Mesenchymal stem cell (in vitro differentiated cells and primary cell): ENCODE results near the gene RNASE8.

Experiments used
- DNase-seq: peaks from one replicate; pipeline ENCODE4 v3.0.0-alpha.2; 2013
- H2AFZ ChIP-seq: one replicate; pipeline ENCODE4 v1.6.1; 2013; ENCODE audit warnings: low read depth, mild to moderate bottlenecking, control low read depth, inconsistent platforms, low read length, moderate library complexity
- H2AK5ac ChIP-seq: 2 replicates; pipeline ENCODE4 v1.6.1; 2013; ENCODE audit warnings: low read length, moderate library complexity, mild to moderate bottlenecking, inconsistent platforms; ENCODE audit not compliant: severe bottlenecking
- H2BK120ac ChIP-seq: one replicate; pipeline ENCODE4 v1.6.1; 2013; ENCODE audit warnings: low read depth, mild to moderate bottlenecking, inconsistent platforms, low read length, moderate library complexity
- H2BK12ac ChIP-seq, 2 experiments: one replicate each; pipeline ENCODE4 v1.6.1; 2013; ENCODE audit warnings: inconsistent platforms in 2 of 2, low read length in 2 of 2, mild to moderate bottlenecking in 2 of 2, moderate library complexity in 2 of 2, control low read depth in 1 of 2
- H2BK15ac ChIP-seq: one replicate; pipeline ENCODE4 v1.6.1; 2013; ENCODE audit warnings: mild to moderate bottlenecking, low read depth, inconsistent platforms; ENCODE audit not compliant: poor library complexity, severe bottlenecking
- H2BK5ac ChIP-seq: 2 replicates; pipeline ENCODE4 v1.6.1; 2013; ENCODE audit warnings: low read depth, mild to moderate bottlenecking, low read length, control low read depth, inconsistent platforms; ENCODE audit not compliant: poor library complexity, severe bottlenecking
- H3K14ac ChIP-seq, 2 experiments: one replicate each; pipeline ENCODE4 v1.6.1; 2013; ENCODE audit warnings: inconsistent platforms in 2 of 2, low read length in 2 of 2, control low read depth in 1 of 2, mild to moderate bottlenecking in 1 of 2, moderate library complexity in 1 of 2
- H3K18ac ChIP-seq, 2 experiments: one replicate each; pipeline ENCODE4 v1.6.1; 2013; ENCODE audit warnings: inconsistent platforms in 2 of 2, low read length in 2 of 2, control low read depth in 1 of 2, low read depth in 1 of 2, mild to moderate bottlenecking in 1 of 2
- H3K23ac ChIP-seq, 2 experiments: one replicate each; pipeline ENCODE4 v1.6.1; 2013; ENCODE audit warnings: inconsistent platforms in 2 of 2, low read length in 2 of 2, mild to moderate bottlenecking in 2 of 2, moderate library complexity in 2 of 2, control low read depth in 1 of 2
- H3K27ac ChIP-seq: 2 replicates; pipeline ENCODE4 v1.5.1; 2013; ENCODE audit warnings: mild to moderate bottlenecking, moderate library complexity, low read length, control low read depth, inconsistent platforms; ENCODE audit not compliant: poor library complexity, severe bottlenecking
- H3K27me3 ChIP-seq, 2 experiments: 2 replicates each; pipeline versions ENCODE4 v1.6.1 to v1.7.0; 2013; ENCODE audit warnings: low read length in 2 of 2, mild to moderate bottlenecking in 2 of 2, moderate library complexity in 2 of 2, control low read depth in 1 of 2, inconsistent platforms in 1 of 2; ENCODE audit not compliant: control insufficient read depth in 1 of 2, insufficient read depth in 1 of 2
- H3K36me3 ChIP-seq, 2 experiments: 2 replicates each; pipeline versions ENCODE4 v1.6.1 to v1.7.0; 2013; ENCODE audit warnings: low read length in 2 of 2, control low read depth in 1 of 2, inconsistent platforms in 1 of 2, low read depth in 1 of 2, mild to moderate bottlenecking in 1 of 2; ENCODE audit not compliant: insufficient read depth in 2 of 2, control insufficient read depth in 1 of 2
- H3K4ac ChIP-seq, 2 experiments: one replicate each; pipeline ENCODE4 v1.6.1; 2013; ENCODE audit warnings: inconsistent platforms in 2 of 2, low read length in 2 of 2, mild to moderate bottlenecking in 2 of 2, moderate library complexity in 2 of 2, control low read depth in 1 of 2, low read depth in 1 of 2
- H3K4me1 ChIP-seq: 2 replicates; pipeline ENCODE4 v1.6.1; 2013; ENCODE audit warnings: low read depth, low read length, control low read depth; ENCODE audit not compliant: control insufficient read depth, insufficient read depth
- H3K4me2 ChIP-seq: 2 replicates; pipeline ENCODE4 v1.6.1; 2013; ENCODE audit warnings: low read length, mild to moderate bottlenecking, inconsistent platforms; ENCODE audit not compliant: poor library complexity, severe bottlenecking
- H3K4me3 ChIP-seq, 2 experiments: 2 replicates each; pipeline versions ENCODE4 v1.5.1 to v1.7.0; 2013; ENCODE audit warnings: low read length in 2 of 2, mild to moderate bottlenecking in 2 of 2, control low read depth in 1 of 2, low read depth in 1 of 2; ENCODE audit not compliant: insufficient read depth in 1 of 2
- H3K79me1 ChIP-seq: replicated peaks from 2 replicates; pipeline ENCODE4 v1.6.1; 2013; ENCODE audit warnings: mild to moderate bottlenecking, control low read depth, low read length, inconsistent platforms; ENCODE audit not compliant: poor library complexity, severe bottlenecking
- H3K9ac ChIP-seq: 2 replicates; pipeline ENCODE4 v1.7.0; 2013; ENCODE audit warnings: mild to moderate bottlenecking, low read length, moderate library complexity
- H3K9me3 ChIP-seq: 2 replicates; pipeline ENCODE4 v1.7.0; 2013; ENCODE audit warnings: mild to moderate bottlenecking, low read length; ENCODE audit not compliant: control insufficient read depth
- H4K8ac ChIP-seq: one replicate; pipeline ENCODE4 v1.6.1; 2013; ENCODE audit warnings: inconsistent platforms, mild to moderate bottlenecking, low read length, moderate library complexity
- H4K91ac ChIP-seq: one replicate; pipeline ENCODE4 v1.6.1; 2013; ENCODE audit warnings: mild to moderate bottlenecking, low read length, inconsistent platforms
- WGBS: methylation state at CpG from one replicate; pipeline ENCODE4 v1.1.7; 2013; ENCODE audit warnings: mixed read lengths; 5-methylcytosine and 5-hydroxymethylcytosine counted together

RNASE8 gene

GRCh38 chr14:21081521-21082142 is 24.0 kb downstream of the RNASE8 start:
- H2AK5ac ChIP-seq = no peak overlapping the region
- no peak overlapping the region for H4K8ac ChIP-seq
- peaks cover 84 to 97% of the 10 kb centered on the region in 2 experiments for H3K36me3 ChIP-seq
- no peak overlapping the region for H3K18ac ChIP-seq
- H4K91ac ChIP-seq = no peak overlapping the region
- no peaks in the 10 kb centered on the region for H3K9me3 ChIP-seq
- no peak for DNase-seq
- no peak overlapping the region for H3K4me2 ChIP-seq
- peaks cover 13% of the 10 kb centered on the region for H3K4me1 ChIP-seq
- no peak overlapping the region for H2BK15ac ChIP-seq
- no peak overlapping the region for H2AFZ ChIP-seq
- H3K79me1 ChIP-seq = peaks cover 40% of the 10 kb centered on the region
- H3K9ac ChIP-seq = no peak overlapping the region
- H3K4ac ChIP-seq = no peak overlapping the region
- no peak overlapping the region for H3K14ac ChIP-seq
- WGBS = 95% methylated on average over 28 of the region's 30 CpGs
- H3K27me3 ChIP-seq = no peaks in the 10 kb centered on the region
- no peak overlapping the region for H3K4me3 ChIP-seq
- H2BK120ac ChIP-seq = no peak overlapping the region
- H2BK5ac ChIP-seq = no peak overlapping the region
- no peak overlapping the region for H3K23ac ChIP-seq
- no peak overlapping the region for H3K27ac ChIP-seq
- H2BK12ac ChIP-seq = no peak overlapping the region

- Histone ChIP-seq H3K18ac (no peak overlapping the region), H2BK120ac (no peak overlapping the region), H2AK5ac (peak overlapping the region; percentile 15), H3K4me3 (no peak overlapping the region), H4K8ac (no peak overlapping the region), H3K27me3 (no peaks in the 10 kb centered on the region), H3K23ac (no peak overlapping the region), H3K4me1 (peaks cover 22% of the 10 kb centered on the region), H2AFZ (no peak overlapping the region), H3K79me1 (peaks cover 35% of the 10 kb centered on the region), H3K9me3 (no peaks in the 10 kb centered on the region), H3K4ac (no peak overlapping the region), H4K91ac (no peak overlapping the region), H3K27ac (peak overlapping the region; percentile 59), H3K9ac (peak overlapping the region; percentile 32), H3K36me3 (peaks cover 85 to 88% of the 10 kb centered on the region in 2 experiments), H2BK12ac (no peak overlapping the region), H3K4me2 (no peak overlapping the region), H2BK5ac (no peak overlapping the region), H3K14ac (no peak overlapping the region), H2BK15ac (no peak overlapping the region)
- WGBS = 92% methylated on average over 11 of the region's 11 CpGs
- DNase-seq = no peak
Measured at GRCh38 chr14:21083565-21084325, 26.1 kb downstream of the RNASE8 start.

GRCh38 chr14:21084396-21084795 is 26.8 kb downstream of the RNASE8 start:
- H3K4me3 ChIP-seq = peak overlapping the region in 1 of 2 experiments; percentile 2
- peaks cover 22% of the 10 kb centered on the region for H3K4me1 ChIP-seq
- DNase-seq = no peak
- H3K36me3 ChIP-seq = peaks cover 84 to 88% of the 10 kb centered on the region in 2 experiments
- H3K18ac ChIP-seq = no peak overlapping the region
- H3K9me3 ChIP-seq = no peaks in the 10 kb centered on the region
- no peak overlapping the region for H4K8ac ChIP-seq
- no peak overlapping the region for H3K14ac ChIP-seq
- H4K91ac ChIP-seq = no peak overlapping the region
- H2BK12ac ChIP-seq = no peak overlapping the region
- no peak overlapping the region for H2AFZ ChIP-seq
- H2BK15ac ChIP-seq = no peak overlapping the region
- peak overlapping the region; percentile 81 for H3K9ac ChIP-seq
- peaks cover 32% of the 10 kb centered on the region for H3K79me1 ChIP-seq
- H2BK5ac ChIP-seq = no peak overlapping the region
- no peak overlapping the region for H3K4ac ChIP-seq
- no peak overlapping the region for H3K23ac ChIP-seq
- no peaks in the 10 kb centered on the region for H3K27me3 ChIP-seq
- H3K4me2 ChIP-seq = no peak overlapping the region
- H2BK120ac ChIP-seq = no peak overlapping the region
- WGBS = 94% methylated on average over 2 of the region's 2 CpGs
- H2AK5ac ChIP-seq = peak overlapping the region; percentile 21
- H3K27ac ChIP-seq = peak overlapping the region; percentile 59

- Histone ChIP-seq H3K9me3 (no peaks in the 10 kb centered on the region), H3K36me3 (peaks cover 83 to 88% of the 10 kb centered on the region in 2 experiments), H3K14ac (no peak overlapping the region), H2BK12ac (no peak overlapping the region), H3K4me2 (no peak overlapping the region), H4K8ac (no peak overlapping the region), H3K4me1 (peaks cover 22% of the 10 kb centered on the region), H3K27me3 (no peaks in the 10 kb centered on the region), H2BK120ac (no peak overlapping the region), H2BK15ac (no peak overlapping the region), H3K23ac (no peak overlapping the region), H4K91ac (no peak overlapping the region), H3K27ac (peak overlapping the region; percentile 81), H3K79me1 (peaks cover 30% of the 10 kb centered on the region), H3K4ac (no peak overlapping the region), H2AK5ac (peak overlapping the region; percentile 49), H2BK5ac (no peak overlapping the region), H3K4me3 (peak overlapping the region in 1 of 2 experiments; percentile 20), H3K18ac (no peak overlapping the region), H3K9ac (peak overlapping the region; percentile 81), H2AFZ (no peak overlapping the region)
- 94% methylated on average over 17 of the region's 17 CpGs for WGBS
- peak; percentile 36 for DNase-seq
Measured at GRCh38 chr14:21084998-21085853, 27.6 kb downstream of the RNASE8 start.
